HEK293 (cell line): ENCODE results near the gene NHLH1.

Source experiments
- CTCF ChIA-PET: fragments of 350-600 bp; formaldehyde crosslinking; extraction: SDS; loops from one replicate; lab custom pipeline; 2021; ENCODE audit warnings: antibody characterized with exemption; lab: Yijun Ruan, JAX
- POLR2A ChIA-PET: fragments of 300-600 bp; formaldehyde crosslinking; extraction: SDS; loops from one replicate; lab custom pipeline; 2020; ENCODE audit warnings: antibody characterized with exemption, inconsistent platforms; lab: Yijun Ruan, JAX
- H3K27ac ChIP-seq: fragments of 200-500 bp; sonication (Bioruptor generic); 2 replicates; pipeline ENCODE4 v1.5.1; 2014; ENCODE audit warnings: low read depth, low read length, control low read depth, inconsistent platforms; ENCODE audit errors: extremely low read depth
- H3K36me3 ChIP-seq, 2 experiments: fragments of 200-500 bp in 1 of 2; sonication (Bioruptor generic) in 1 of 2; 1 replicate in 1 of 2; 2 replicates in 1 of 2; pipeline ENCODE4 v1.5.1; 2014 to 2017; ENCODE audit warnings: inconsistent platforms in 2 of 2, low read length in 2 of 2; ENCODE audit not compliant: control insufficient read depth in 2 of 2, insufficient read depth in 1 of 2
- H3K4me1 ChIP-seq: fragments of 200-500 bp; sonication (Bioruptor generic); 2 replicates; pipeline ENCODE4 v1.5.1; 2014; ENCODE audit warnings: mild to moderate bottlenecking, low read length, inconsistent platforms; ENCODE audit not compliant: control insufficient read depth, insufficient read depth
- H3K4me3 ChIP-seq: 2 replicates; pipeline ENCODE4 v1.5.1; 2011; ENCODE audit warnings: low read depth, mild to moderate bottlenecking, control low read depth, low read length, moderate library complexity
- H3K9me3 ChIP-seq: fragments of 200-500 bp; sonication (Bioruptor generic); 2 replicates; pipeline ENCODE4 v1.5.1; 2014; ENCODE audit warnings: low read depth, low read length, inconsistent platforms; ENCODE audit not compliant: control insufficient read depth, insufficient read depth
- CTCF ChIP-seq: fragments of 450-650 bp; formaldehyde crosslinking; IDR thresholded peaks from 2 replicates; pipeline ENCODE4 v1.5.1; 2016; ENCODE audit warnings: missing biosample characterization, missing genetic modification characterization
- HOXC10 ChIP-seq: sonication (generic); formaldehyde crosslinking; IDR thresholded peaks from 2 replicates; pipeline ENCODE4 v1.8.1; 2023; ENCODE audit warnings: mild to moderate bottlenecking, missing genetic modification reagents
- KLF10 ChIP-seq: fragments of 450-650 bp; IDR thresholded peaks from 2 replicates; pipeline ENCODE4 v1.5.1; 2018; ENCODE audit warnings: missing biosample characterization, mild to moderate bottlenecking, missing genetic modification characterization
- KLF8 ChIP-seq: fragments of 450-650 bp; formaldehyde crosslinking; IDR thresholded peaks from 2 replicates; pipeline ENCODE4 v1.5.1; 2016; ENCODE audit warnings: missing biosample characterization, missing genetic modification characterization
- MEIS1 ChIP-seq: sonication (generic); formaldehyde crosslinking; IDR thresholded peaks from 2 replicates; pipeline ENCODE4 v1.8.1; 2022; ENCODE audit warnings: missing genetic modification reagents, mild to moderate bottlenecking, borderline replicate concordance
- MZF1 ChIP-seq: fragments of 450-650 bp; formaldehyde crosslinking; IDR thresholded peaks from 2 replicates; pipeline ENCODE4 v1.5.1; 2017; ENCODE audit warnings: missing biosample characterization, missing genetic modification characterization, borderline replicate concordance
- PRDM1 ChIP-seq: fragments of 450-650 bp; formaldehyde crosslinking; IDR thresholded peaks from 2 replicates; pipeline ENCODE4; 2016; ENCODE audit warnings: missing biosample characterization, missing genetic modification characterization
- SALL2 ChIP-seq: fragments of 450-650 bp; formaldehyde crosslinking; IDR thresholded peaks from 2 replicates; pipeline ENCODE4 v1.5.0; 2017; ENCODE audit warnings: missing biosample characterization, mild to moderate bottlenecking, missing genetic modification characterization, borderline replicate concordance
- SCRT2 ChIP-seq: fragments of 450-650 bp; formaldehyde crosslinking; IDR thresholded peaks from 2 replicates; pipeline ENCODE4 v1.5.1; 2016; ENCODE audit warnings: missing biosample characterization, missing genetic modification characterization
- SP7 ChIP-seq: fragments of 450-650 bp; formaldehyde crosslinking; IDR thresholded peaks from 2 replicates; pipeline ENCODE4 v1.5.1; 2016; ENCODE audit warnings: missing biosample characterization, missing genetic modification characterization
- ZBTB1 ChIP-seq: fragments of 450-650 bp; formaldehyde crosslinking; IDR thresholded peaks from 2 replicates; pipeline ENCODE4 v1.5.1; 2016; ENCODE audit warnings: missing biosample characterization, missing genetic modification characterization
- ZBTB48 ChIP-seq: fragments of 450-650 bp; formaldehyde crosslinking; IDR thresholded peaks from 2 replicates; pipeline ENCODE4 v1.5.1; 2016; ENCODE audit warnings: missing biosample characterization, missing genetic modification characterization
- ZFP37 ChIP-seq: fragments of 450-650 bp; formaldehyde crosslinking; IDR thresholded peaks from 2 replicates; pipeline ENCODE4 v1.5.1; 2016; ENCODE audit warnings: missing biosample characterization, missing genetic modification characterization
- ZNF155 ChIP-seq: fragments of 450-650 bp; formaldehyde crosslinking; IDR thresholded peaks from 2 replicates; pipeline ENCODE4 v1.5.1; 2016; ENCODE audit warnings: missing biosample characterization, missing genetic modification characterization
- ZNF16 ChIP-seq: fragments of 450-650 bp; formaldehyde crosslinking; IDR thresholded peaks from 2 replicates; pipeline ENCODE4 v1.5.1; 2016; ENCODE audit warnings: low read depth, missing biosample characterization, missing genetic modification characterization
- ZNF175 ChIP-seq: fragments of 450-650 bp; formaldehyde crosslinking; IDR thresholded peaks from 2 replicates; pipeline ENCODE4 v1.5.1; 2016; ENCODE audit warnings: missing biosample characterization, missing genetic modification characterization
- ZNF19 ChIP-seq: fragments of 450-650 bp; formaldehyde crosslinking; IDR thresholded peaks from 2 replicates; pipeline ENCODE4; 2016; ENCODE audit warnings: missing biosample characterization, missing genetic modification characterization, low read depth
- ZNF214 ChIP-seq: fragments of 450-650 bp; formaldehyde crosslinking; IDR thresholded peaks from 2 replicates; pipeline ENCODE4 v1.5.1; 2017; ENCODE audit warnings: missing biosample characterization, mild to moderate bottlenecking, missing genetic modification characterization, borderline replicate concordance
- ZNF221 ChIP-seq: fragments of 450-650 bp; formaldehyde crosslinking; IDR thresholded peaks from 2 replicates; pipeline ENCODE4 v1.5.1; 2017; ENCODE audit warnings: missing biosample characterization, missing genetic modification characterization, borderline replicate concordance
- ZNF266 ChIP-seq: fragments of 450-650 bp; formaldehyde crosslinking; IDR thresholded peaks from 2 replicates; pipeline ENCODE4 v1.5.1; 2016; ENCODE audit warnings: missing biosample characterization, missing genetic modification characterization, low read depth
- ZNF354C ChIP-seq: fragments of 450-650 bp; formaldehyde crosslinking; IDR thresholded peaks from 2 replicates; pipeline ENCODE4 v1.5.1; 2016; ENCODE audit warnings: missing biosample characterization, missing genetic modification characterization, low read depth, borderline replicate concordance
- ZNF366 ChIP-seq: fragments of 450-650 bp; formaldehyde crosslinking; conservative IDR thresholded peaks from 2 replicates; pipeline ENCODE4 v1.5.1; 2016; ENCODE audit warnings: missing biosample characterization, missing genetic modification characterization
- ZNF391 ChIP-seq: fragments of 450-650 bp; formaldehyde crosslinking; IDR thresholded peaks from 2 replicates; pipeline ENCODE4 v1.5.1; 2016; ENCODE audit warnings: low read depth, missing biosample characterization, missing genetic modification characterization, borderline replicate concordance
- ZNF423 ChIP-seq: fragments of 450-650 bp; formaldehyde crosslinking; IDR thresholded peaks from 2 replicates; pipeline ENCODE4 v1.5.1; 2016; ENCODE audit warnings: missing biosample characterization, missing genetic modification characterization
- ZNF426 ChIP-seq: fragments of 450-650 bp; formaldehyde crosslinking; IDR thresholded peaks from 2 replicates; pipeline ENCODE4 v1.5.1; 2017; ENCODE audit warnings: missing biosample characterization, missing genetic modification characterization, mild to moderate bottlenecking, inconsistent platforms, moderate library complexity
- ZNF433 ChIP-seq: fragments of 450-650 bp; formaldehyde crosslinking; IDR thresholded peaks from 2 replicates; pipeline ENCODE4 v1.5.1; 2016; ENCODE audit warnings: missing biosample characterization, missing genetic modification characterization, low read depth
- ZNF501 ChIP-seq: fragments of 450-650 bp; formaldehyde crosslinking; IDR thresholded peaks from 2 replicates; pipeline ENCODE4 v1.5.1; 2016; ENCODE audit warnings: missing biosample characterization, missing genetic modification characterization
- ZNF521 ChIP-seq: fragments of 450-650 bp; formaldehyde crosslinking; IDR thresholded peaks from 2 replicates; pipeline ENCODE4 v1.5.1; 2017; ENCODE audit warnings: missing biosample characterization, mild to moderate bottlenecking, missing genetic modification characterization
- ZNF610 ChIP-seq: fragments of 450-650 bp; formaldehyde crosslinking; IDR thresholded peaks from 2 replicates; pipeline ENCODE4 v1.5.1; 2016; ENCODE audit warnings: missing biosample characterization, missing genetic modification characterization, borderline replicate concordance
- ZNF621 ChIP-seq: fragments of 450-650 bp; formaldehyde crosslinking; IDR thresholded peaks from 2 replicates; pipeline ENCODE4 v1.5.1; 2017; ENCODE audit warnings: missing biosample characterization, missing genetic modification characterization
- ZNF658 ChIP-seq: fragments of 450-650 bp; formaldehyde crosslinking; IDR thresholded peaks from 2 replicates; pipeline ENCODE4; 2016; ENCODE audit warnings: missing biosample characterization, missing genetic modification characterization
- ZNF776 ChIP-seq: fragments of 450-650 bp; formaldehyde crosslinking; IDR thresholded peaks from 2 replicates; pipeline ENCODE4 v1.5.0; 2017; ENCODE audit warnings: missing biosample characterization, missing genetic modification characterization, borderline replicate concordance
- ZNF843 ChIP-seq: fragments of 450-650 bp; formaldehyde crosslinking; IDR thresholded peaks from 2 replicates; pipeline ENCODE4 v1.5.1; 2016; ENCODE audit warnings: missing biosample characterization, missing genetic modification characterization
- ZSCAN23 ChIP-seq: fragments of 450-650 bp; formaldehyde crosslinking; IDR thresholded peaks from 2 replicates; pipeline ENCODE4 v1.5.1; 2016; ENCODE audit warnings: missing biosample characterization, missing genetic modification characterization
- ZXDB ChIP-seq: fragments of 450-650 bp; formaldehyde crosslinking; IDR thresholded peaks from 2 replicates; pipeline ENCODE4 v1.5.1; 2016; ENCODE audit warnings: missing biosample characterization, missing genetic modification characterization

NHLH1 gene

DNA sequence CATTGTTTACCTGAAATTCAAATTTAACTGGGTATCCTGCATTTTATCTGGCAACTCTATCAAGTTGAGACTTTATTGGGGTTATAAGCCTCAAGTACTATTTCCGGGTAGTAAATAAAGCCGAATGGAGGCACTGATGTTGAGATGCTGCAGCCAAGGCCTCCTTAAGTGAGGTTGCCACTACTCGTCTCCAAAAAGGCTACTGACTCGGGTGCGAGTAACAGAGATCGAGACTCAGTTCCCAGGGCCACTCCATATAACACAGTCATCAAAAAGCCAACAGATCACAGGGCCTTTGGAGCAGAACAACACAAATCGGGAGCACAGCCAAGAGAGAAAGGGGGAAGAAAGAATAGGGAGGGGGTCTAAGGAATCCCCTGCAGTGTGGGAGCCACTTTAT lies 24.3 kb upstream of the NHLH1 start:
- Histone ChIP-seq H3K9me3 (no peaks in the 10 kb centered on the region), H3K27ac (peak overlapping the region; percentile 37; the same call in 1 of the 2 replicates), H3K4me3 (peak overlapping the region; percentile 69), H3K36me3 (peaks cover 31 to 65% of the 10 kb centered on the region in 2 experiments), H3K4me1 (no peaks in the 10 kb centered on the region; the same call in 1 of the 2 replicates)
- POLR2A ChIA-PET, result no interaction called here
- CTCF ChIA-PET, result interaction anchor here (1.8 kb wide), 1 partner anchor 51 kb away, joined by 9 read pairs; no protein-coding TSS in a partner anchor
- TF ChIP-seq MEIS1 (CRISPR knock-in tag) (no peak), ZNF521 (tag by site-specific recombination) (no peak), ZNF175 (tag by site-specific recombination) (no peak), ZNF391 (no peak), ZNF155 (tag by site-specific recombination) (no peak), ZNF843 (tag by site-specific recombination) (no peak)

DNA sequence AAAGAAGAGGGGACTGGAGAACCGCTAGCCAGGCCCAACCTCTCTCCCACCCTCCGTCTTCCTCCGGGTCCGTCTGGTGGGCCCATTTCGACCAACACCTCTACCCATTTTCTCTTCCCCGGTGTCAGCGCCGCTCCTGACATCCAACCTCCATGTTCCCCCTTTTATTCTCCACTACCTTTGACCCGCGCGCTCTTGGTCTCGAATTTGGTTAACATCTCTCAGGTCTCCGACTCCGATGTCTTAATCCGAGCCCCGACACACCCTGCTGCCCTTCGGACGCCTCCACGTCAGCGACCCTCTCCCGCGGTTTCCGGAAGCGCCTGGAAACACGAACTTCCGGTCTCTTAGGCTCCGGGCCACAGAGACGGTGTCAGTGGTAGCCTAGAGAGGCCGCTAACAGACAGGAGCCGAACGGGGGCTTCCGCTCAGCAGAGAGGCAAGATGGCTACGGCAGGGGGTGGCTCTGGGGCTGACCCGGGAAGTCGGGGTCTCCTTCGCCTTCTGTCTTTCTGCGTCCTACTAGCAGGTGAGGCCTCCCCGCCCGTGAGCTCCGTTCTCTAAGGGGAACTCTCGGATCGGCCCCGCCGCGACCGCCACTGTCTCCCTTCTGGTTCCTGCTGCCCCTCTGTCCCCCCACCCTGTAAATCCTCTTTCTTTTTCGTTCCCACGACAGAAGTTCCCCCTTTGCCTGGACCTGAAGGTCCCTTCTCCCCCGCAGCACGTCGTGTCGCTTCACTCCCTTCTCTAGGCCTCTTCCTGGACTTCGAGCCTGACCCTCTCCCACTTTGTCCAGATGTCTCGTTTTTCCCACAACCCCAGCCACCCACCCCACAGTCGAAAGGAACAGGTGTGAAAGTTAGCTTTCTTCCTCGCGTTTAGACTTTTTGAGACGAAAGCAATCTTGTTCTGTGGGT lies 23.7 kb upstream of the NHLH1 start, which contains the start of the genes COPA and NCSTN:
COPA (minus strand) TSS at position 298 of the 917 bp plus-strand sequence; CDS start at position 218, 80 bp downstream.
NCSTN (plus strand) TSS at position 431 of the 917 bp plus-strand sequence; CDS start at position 445, 14 bp downstream.
- Histone ChIP-seq H3K4me1 (no peaks in the 10 kb centered on the region; the same call in 1 of the 2 replicates), H3K9me3 (no peaks in the 10 kb centered on the region), H3K4me3 (peak within 1 kb of the TSS; percentile 69), H3K36me3 (peaks cover 31 to 65% of the 10 kb centered on the region in 2 experiments), H3K27ac (peak within 1 kb of the TSS; percentile 59; the same call in 1 of the 2 replicates)
- POLR2A ChIA-PET, result interaction anchor here (0.7 to 1.9 kb wide), 2 partner anchors 9 to 75 kb away, joined by 4 read pairs; no protein-coding TSS in a partner anchor
- CTCF ChIA-PET, result interaction anchor here (0.5 to 1.0 kb wide), 5 partner anchors 24 to 150 kb away, joined by 3 to 5 read pairs (median 4); no protein-coding TSS in a partner anchor
- TF ChIP-seq SCRT2 (tag by site-specific recombination), result peak; percentile 78
- no peak for TF ChIP-seq ZNF266 (tag by site-specific recombination)
- no peak for TF ChIP-seq ZNF621 (tag by site-specific recombination)
- TF ChIP-seq ZNF214, result no peak
- peak; percentile 13; the same call in 1 of the 2 replicates for TF ChIP-seq ZNF423 (tag by site-specific recombination)
- peak; percentile 49; the same call in 1 of the 2 replicates for TF ChIP-seq KLF8 (tag by site-specific recombination)
- TF ChIP-seq ZNF433, result no peak
- no peak for TF ChIP-seq SALL2 (tag by site-specific recombination)
- TF ChIP-seq ZXDB, result peak; percentile 95
- TF ChIP-seq HOXC10, result no peak
- no peak for TF ChIP-seq ZNF221 (tag by site-specific recombination)
- TF ChIP-seq ZNF354C (tag by site-specific recombination), result no peak
- 0 out of 2 replicates have a peak, but pooled peaks have one; percentile 31 for TF ChIP-seq ZNF610 (tag by site-specific recombination)
- no peak for TF ChIP-seq ZNF366 (tag by site-specific recombination)
- no peak for TF ChIP-seq ZBTB1 (tag by site-specific recombination)
- TF ChIP-seq ZBTB48 (tag by site-specific recombination), result peak; percentile 69
- TF ChIP-seq ZSCAN23 (tag by site-specific recombination), result peak; percentile 41; the same call in 1 of the 2 replicates
- TF ChIP-seq PRDM1 (tag by site-specific recombination), result peak; percentile 90
- peak; percentile 42; the same call in 1 of the 2 replicates for TF ChIP-seq CTCF (tag by site-specific recombination)
- TF ChIP-seq KLF10 (tag by site-specific recombination), result peak; percentile 41; the same call in 1 of the 2 replicates
- TF ChIP-seq ZNF501 (tag by site-specific recombination), result peak; percentile 91
- TF ChIP-seq ZNF426 (tag by site-specific recombination), result no peak
- no peak for TF ChIP-seq ZNF776 (tag by site-specific recombination)
- TF ChIP-seq SP7, result peak; percentile 80
- TF ChIP-seq ZNF658 (tag by site-specific recombination), result no peak
- no peak for TF ChIP-seq ZNF16 (tag by site-specific recombination)
- TF ChIP-seq ZFP37 (tag by site-specific recombination), result peak; percentile 72; the same call in 1 of the 2 replicates
- TF ChIP-seq MZF1, result no peak
- TF ChIP-seq ZNF19, result no peak
